Vagina (tissue), 2 donors: ENCODE data around the gene SPRR4. TPM values are rescaled to one million over a fixed set of nuclear protein-coding genes. Genes with fewer than 3 reads are reported as not detected.
"Not testable (repeated sequence)": the region's sequence is repeated elsewhere in the genome, so short reads cannot be mapped to it uniquely, and the experiment has no call there.

Experiments
- DNase-seq, 2 donors: peaks; one replicate each; pipeline ENCODE4 v3.0.0-alpha.2; 2017; ENCODE audit errors: extremely low spot score in 2 of 2
- H3K27ac ChIP-seq: fragments of 200-600 bp; sonication (generic); one replicate; pipeline ENCODE4 v1.5.1; 2019
- H3K27me3 ChIP-seq: fragments of 200-600 bp; sonication (generic); one replicate; pipeline ENCODE4 v1.5.1; 2019
- H3K36me3 ChIP-seq, 2 donors: fragments of 200-600 bp; sonication (generic); one replicate each; pipeline ENCODE4 v1.5.1; 2017 to 2019
- H3K4me1 ChIP-seq: fragments of 200-600 bp; sonication (generic); one replicate; pipeline ENCODE4 v1.5.1; 2019
- H3K4me3 ChIP-seq, 2 donors: fragments of 200-600 bp; sonication (generic); 1 replicate in 1 of 2; 2 replicates in 1 of 2; pipeline ENCODE4 v1.5.1; 2016 to 2019
- H3K9me3 ChIP-seq: fragments of 200-600 bp; sonication (generic); one replicate; pipeline ENCODE4 v1.5.1; 2019
- CTCF ChIP-seq, 3 experiments: fragments of 450-650 bp in 2 of 3; fragments of 200-600 bp in 1 of 3; sonication (generic) in 1 of 3; IDR thresholded peaks; one replicate each; pipeline ENCODE4 v1.5.1; 2017 to 2019; ENCODE audit warnings: antibody characterized with exemption in 3 of 3, mild to moderate bottlenecking in 2 of 3, moderate library complexity in 2 of 3
- POLR2A ChIP-seq, 2 donors: fragments of 450-650 bp; IDR thresholded peaks; one replicate each; pipeline ENCODE4 v1.6.1; 2017; ENCODE audit warnings: antibody characterized with exemption in 2 of 2, mild to moderate bottlenecking in 2 of 2, moderate library complexity in 2 of 2
- POLR2AphosphoS5 ChIP-seq, 2 donors: sonication (generic); formaldehyde crosslinking; IDR thresholded peaks; one replicate each; pipeline ENCODE4 v1.9.0; 2017; ENCODE audit warnings: antibody characterized with exemption in 2 of 2, mild to moderate bottlenecking in 2 of 2, low read depth in 1 of 2; ENCODE audit not compliant: insufficient read depth in 1 of 2
- intact Hi-C: fragments of 100-400 bp; cut with DNase I; formaldehyde crosslinking; loops from one replicate; pipeline ENCODE4 v1.15.1; 2023
- small RNA-seq: library from RNA; depleted of rRNA; stranded (forward); fragments of <200 nt; gene quantifications from one replicate; pipeline ENCODE3, GENCODE V24; 2016
- total RNA-seq: library from RNA; depleted of rRNA; stranded (reverse); fragments of >200 nt; gene quantifications from one replicate; pipeline ENCODE4 v1.2.3, GENCODE V29; 2016

The SPRR4 gene
- total RNA-seq, 1 donor from 2014 or later, result not detected

- Histone ChIP-seq H3K9me3 (no peaks in the 10 kb centered on the region), H3K36me3 (no peaks in the 10 kb centered on the region), H3K4me1 (no peaks in the 10 kb centered on the region), H3K27me3 (no peaks in the 10 kb centered on the region), H3K27ac (peak overlapping the region; percentile 24), H3K4me3 (no peak overlapping the region)
- intact Hi-C loops, result no loop called here
- TF ChIP-seq POLR2A (IDR thresholded peaks at IDR 0.05), result no peak
- no peak for TF ChIP-seq CTCF (IDR thresholded peaks at IDR 0.05)
- no peak for TF ChIP-seq POLR2AphosphoS5 (IDR thresholded peaks at IDR 0.05; ENCODE audit: insufficient read depth in 1 of 2, low read depth in 1 of 2)
- DNase-seq, result no peak
These were observed 29.4 kb downstream of the SPRR4 start for GRCh38 chr1:152999818-153000217.

- intact Hi-C loops, result no loop called here
- Histone ChIP-seq H3K4me1 (no peaks in the 10 kb centered on the region), H3K36me3 (no peaks in the 10 kb centered on the region), H3K27ac (peak overlapping the region; percentile 24), H3K27me3 (no peaks in the 10 kb centered on the region), H3K4me3 (no peak overlapping the region), H3K9me3 (no peaks in the 10 kb centered on the region)
- TF ChIP-seq POLR2AphosphoS5 (IDR thresholded peaks at IDR 0.05; ENCODE audit: insufficient read depth in 1 of 2, low read depth in 1 of 2) (no peak), POLR2A (IDR thresholded peaks at IDR 0.05) (no peak), CTCF (IDR thresholded peaks at IDR 0.05) (no peak)
- no peak for DNase-seq
These were observed 29.8 kb downstream of the SPRR4 start for GRCh38 chr1:153000294-153000693.

GRCh38 chr1:153001382-153001781, 30.9 kb downstream of the SPRR4 start, which contains the start of gene SPRR3:
SPRR3 (plus strand) TSS chr1:153001749; CDS start chr1:153003021, 1,272 bp downstream.
- intact Hi-C loops, result no loop called here
- Histone ChIP-seq H3K4me3 (peak within 1 kb of the TSS in 1 of 2 donors; percentile 13), H3K27me3 (no peaks in the 10 kb centered on the region), H3K4me1 (no peaks in the 10 kb centered on the region), H3K9me3 (no peaks in the 10 kb centered on the region), H3K27ac (no peak within 1 kb of the TSS), H3K36me3 (no peaks in the 10 kb centered on the region)
- TF ChIP-seq POLR2A (IDR thresholded peaks at IDR 0.05), result no peak
- no peak for DNase-seq

GRCh38 chr1:153011235-153011758, 40.8 kb downstream of the SPRR4 start:
- intact Hi-C loops, H3K4me1 ChIP-seq, H3K27ac ChIP-seq, H3K9me3 ChIP-seq, H3K4me3 ChIP-seq, H3K27me3 ChIP-seq, DNase-seq, H3K36me3 ChIP-seq: not testable (repeated sequence)

- DNase-seq, H3K27me3 ChIP-seq, H3K4me3 ChIP-seq, intact Hi-C loops, H3K4me1 ChIP-seq, H3K36me3 ChIP-seq, H3K27ac ChIP-seq, H3K9me3 ChIP-seq: not testable (repeated sequence)
These were observed 51.4 kb downstream of the SPRR4 start for GRCh38 chr1:153021829-153022228.

Small RNA genes within 50 kb of the gene (small RNA-seq; reads per million reads assigned to genes)
- gene RF00322 (not detected), gene SPRR1A (0.95 reads per million, percentile 15 among the genes with 10 or more reads in this experiment)

Other genes with a start within 250 kb of the SPRR4 start
- gene KPRP, start 212.6 kb upstream of the SPRR4 start, total RNA-seq, result 1.2 TPM
- gene LCE1F, start 195.5 kb upstream of the SPRR4 start, total RNA-seq, result not detected
- gene LCE1E, start 184.4 kb upstream of the SPRR4 start, total RNA-seq, result not detected
- not detected for gene LCE1D, start 173.9 kb upstream of the SPRR4 start, total RNA-seq
- gene LCE1C, start 164.0 kb upstream of the SPRR4 start, total RNA-seq, result not detected
- gene LCE1B, start 158.7 kb upstream of the SPRR4 start, total RNA-seq, result not detected
- gene LCE1A, start 143.2 kb upstream of the SPRR4 start, total RNA-seq, result not detected
- gene LCE6A, start 127.8 kb upstream of the SPRR4 start, total RNA-seq, result not detected
- not detected for gene LCE7A, start 110.7 kb upstream of the SPRR4 start, total RNA-seq
- gene SMCP, start 92.3 kb upstream of the SPRR4 start, total RNA-seq, result not detected
- 169 TPM for gene IVL, start 62.1 kb upstream of the SPRR4 start, total RNA-seq
- not detected for gene SPRR5, start 23.4 kb upstream of the SPRR4 start, total RNA-seq
- 109 TPM for gene SPRR1A, start 13.4 kb downstream of the SPRR4 start, total RNA-seq
- 1,163 TPM for gene SPRR3, start 31.1 kb downstream of the SPRR4 start, total RNA-seq
- gene SPRR1B, start 60.6 kb downstream of the SPRR4 start, total RNA-seq, result 216 TPM
- gene SPRR2D, start 70.5 kb downstream of the SPRR4 start, total RNA-seq, result 49.6 TPM
- 74.6 TPM for gene SPRR2A, start 86.9 kb downstream of the SPRR4 start, total RNA-seq
- not detected for gene SPRR2B, start 101.0 kb downstream of the SPRR4 start, total RNA-seq
- 11.8 TPM for gene SPRR2E, start 123.9 kb downstream of the SPRR4 start, total RNA-seq
- 2.5 TPM for gene SPRR2F, start 142.9 kb downstream of the SPRR4 start, total RNA-seq
- gene SPRR2G, start 180.2 kb downstream of the SPRR4 start, total RNA-seq, result not detected
- gene LELP1, start 232.8 kb downstream of the SPRR4 start, total RNA-seq, result not detected
- not detected for gene PRR9, start 246.9 kb downstream of the SPRR4 start, total RNA-seq